Upper lobe of left lung (tissue), 6 donors: ENCODE results near the gene PRR18. TPM values are rescaled to one million over a fixed set of nuclear protein-coding genes. Genes with fewer than 3 reads are reported as not detected.
A peak's percentile ranks its signal among the peaks of the same experiment; 100 is the strongest.

ENCODE experiments used
- ATAC-seq, 2 donors: fragments of 200-7000 bp; cut with Tn5 transposase; one replicate each; pipeline ENCODE4 v1.9.1; 2022; ENCODE audit warnings: mild to moderate bottlenecking in 2 of 2, moderate library complexity in 2 of 2; ENCODE audit not compliant: low FRiP score in 2 of 2
- DNase-seq, 2 donors: peaks; one replicate each; pipeline ENCODE4 v3.0.0-alpha.2; 2019 to 2020
- H3K27ac ChIP-seq, 4 donors: fragments of 200-600 bp; sonication (generic); one replicate each; pipeline ENCODE4 v1.5.1; 2016 to 2019
- H3K27me3 ChIP-seq, 4 donors: fragments of 200-600 bp; sonication (generic); one replicate each; pipeline ENCODE4 v1.5.1; 2017 to 2019
- H3K36me3 ChIP-seq, 4 donors: fragments of 200-600 bp; sonication (generic); one replicate each; pipeline ENCODE4 v1.5.1; 2016 to 2019
- H3K4me1 ChIP-seq, 4 donors: fragments of 200-600 bp; sonication (generic); one replicate each; pipeline ENCODE4 v1.5.1; 2018 to 2019
- H3K4me3 ChIP-seq, 4 donors: fragments of 200-600 bp; sonication (generic); one replicate each; pipeline ENCODE4 v1.5.1; 2017 to 2019; ENCODE audit warnings: mild to moderate bottlenecking in 2 of 4, moderate library complexity in 1 of 4
- H3K9me3 ChIP-seq, 4 donors: fragments of 200-600 bp; sonication (generic); one replicate each; pipeline ENCODE4 v1.5.1; 2018 to 2019
- CTCF ChIP-seq, 6 experiments: fragments of 450-650 bp in 4 of 6; fragments of 200-600 bp in 2 of 6; sonication (generic) in 2 of 6; IDR thresholded peaks; one replicate each; pipeline ENCODE4 v1.5.1; 2016 to 2019; ENCODE audit warnings: antibody characterized with exemption in 6 of 6
- EP300 ChIP-seq, 4 donors: sonication (generic); formaldehyde crosslinking; IDR thresholded peaks; one replicate each; pipeline ENCODE4 v1.5.1; 2017; ENCODE audit warnings: antibody characterized with exemption in 4 of 4, control low read depth in 2 of 4
- POLR2A ChIP-seq, 4 donors: fragments of 450-650 bp; IDR thresholded peaks; one replicate each; pipeline ENCODE4 v1.5.1; 2016 to 2017; ENCODE audit warnings: antibody characterized with exemption in 4 of 4, mild to moderate bottlenecking in 2 of 4
- POLR2AphosphoS5 ChIP-seq, 2 donors: sonication (generic); formaldehyde crosslinking; IDR thresholded peaks; one replicate each; pipeline ENCODE4 v1.5.1; 2017; ENCODE audit warnings: antibody characterized with exemption in 2 of 2
- WGBS, 2 donors: methylation state at CpG; one replicate each; pipeline ENCODE4 v1.1.5; 2017 to 2018; 5-methylcytosine and 5-hydroxymethylcytosine counted together
- total RNA-seq, 6 donors: library from RNA; depleted of rRNA in 4 of 6; stranded (reverse); fragments of >200 nt in 4 of 6; gene quantifications; one replicate each; pipeline versions ENCODE4 v1.1.0 to v1.2.1, GENCODE V29; 2016 to 2021
- donor health status: DM: no; HTN: no; CAD: no; lungs with moderate emphysema.
- donor health status: DM: no; HTN: yes; CAD: no; lungs with severe emphysema.

PRR18 gene
- total RNA-seq, 6 donors from 2014 or later, result 0.15 to 2.1 (median 0.50) TPM; not detected in 2

- no peak for DNase-seq
- ATAC-seq, result no peak
- no peaks in the 10 kb centered on the region for H3K9me3 ChIP-seq
- WGBS, 2 donors, result 18 to 21% methylated on average over 7 of the region's 7 CpGs
- no peaks in the 10 kb centered on the region for H3K27me3 ChIP-seq
- H3K4me1 ChIP-seq, result peaks cover 34 to 46% (median 36%) of the 10 kb centered on the region in 4 donors
- H3K36me3 ChIP-seq, result peaks cover 0 to 15% (median 9%) of the 10 kb centered on the region in 4 donors
- peak overlapping the region; percentile 78 to 97 (median 92) for H3K4me3 ChIP-seq
- TF ChIP-seq POLR2A (IDR thresholded peaks at IDR 0.05), result no peak
- TF ChIP-seq POLR2AphosphoS5 (IDR thresholded peaks at IDR 0.05), result no peak
- no peak for TF ChIP-seq CTCF (IDR thresholded peaks at IDR 0.05)
- no peak for TF ChIP-seq EP300 (IDR thresholded peaks at IDR 0.05)
- H3K27ac ChIP-seq, result peak overlapping the region; percentile 93 to 99 (median 98)
Measured at GRCh38 chr6:166341464-166341863, 33.3 kb upstream of the PRR18 start.

GRCh38 chr6:166338854-166339253 is 30.7 kb upstream of the PRR18 start:
- peaks cover 38 to 47% (median 41%) of the 10 kb centered on the region in 4 donors for H3K4me1 ChIP-seq
- H3K27ac ChIP-seq, result no peak overlapping the region
- no peak for ATAC-seq
- no peaks in the 10 kb centered on the region for H3K9me3 ChIP-seq
- no peak overlapping the region for H3K4me3 ChIP-seq
- peaks cover 0 to 29% (median 15%) of the 10 kb centered on the region in 4 donors for H3K36me3 ChIP-seq
- no peak for DNase-seq
- 97 to 98% methylated on average over 9 of the region's 9 CpGs for WGBS, 2 donors
- H3K27me3 ChIP-seq, result no peaks in the 10 kb centered on the region
- TF ChIP-seq POLR2A (IDR thresholded peaks at IDR 0.05) (no peak), CTCF (IDR thresholded peaks at IDR 0.05) (no peak), EP300 (IDR thresholded peaks at IDR 0.05) (no peak), POLR2AphosphoS5 (IDR thresholded peaks at IDR 0.05) (no peak)

- DNase-seq (no peak), ATAC-seq (no peak)
- Histone ChIP-seq H3K27ac (no peak overlapping the region), H3K4me3 (no peak overlapping the region), H3K27me3 (no peaks in the 10 kb centered on the region), H3K4me1 (peaks cover 40 to 61% (median 45%) of the 10 kb centered on the region in 4 donors), H3K9me3 (no peaks in the 10 kb centered on the region), H3K36me3 (peaks cover 0 to 29% (median 15%) of the 10 kb centered on the region in 4 donors)
- WGBS, 2 donors, result 92 to 98% methylated on average over 2 to 3 of the region's 3 CpGs
- no peak for TF ChIP-seq EP300 (IDR thresholded peaks at IDR 0.05)
Measured at GRCh38 chr6:166336847-166337246, 28.7 kb upstream of the PRR18 start.

- 84 to 85% methylated on average over 11 of the region's 11 CpGs for WGBS, 2 donors
Measured at GRCh38 chr6:166335378-166336302, 27.4 kb upstream of the PRR18 start.

More at GRCh38 chr6:166335378-166336302, 27.4 kb upstream of the PRR18 start:
- Histone ChIP-seq H3K4me3 (no peak overlapping the region), H3K27me3 (no peaks in the 10 kb centered on the region), H3K4me1 (peaks cover 31 to 53% (median 39%) of the 10 kb centered on the region in 4 donors), H3K36me3 (peaks cover 0 to 29% (median 15%) of the 10 kb centered on the region in 4 donors), H3K9me3 (no peaks in the 10 kb centered on the region), H3K27ac (no peak overlapping the region)
- TF ChIP-seq EP300 (IDR thresholded peaks at IDR 0.05) (no peak), POLR2AphosphoS5 (IDR thresholded peaks at IDR 0.05) (no peak), CTCF (IDR thresholded peaks at IDR 0.05) (no peak), POLR2A (IDR thresholded peaks at IDR 0.05) (no peak)
- ATAC-seq (no peak), DNase-seq (no peak)
